Panc1 (cell line): ENCODE results near the gene HTR3E. TPM values are rescaled to one million over a fixed set of nuclear protein-coding genes. Genes with fewer than 3 reads are reported as not detected.

Experiments used
- ATAC-seq: fragments of 200-7000 bp; cut with Tn5 transposase; 2 replicates; pipeline ENCODE4 v1.9.1; 2020; ENCODE audit warnings: mild to moderate bottlenecking, moderate library complexity
- BruUV-seq: library from RNA; stranded (reverse); fragments of 400-500 nt; replicated peaks from 2 replicates; lab custom pipeline; 2021; lab: Mats Ljungman, UMichigan
- CTCF ChIA-PET: fragments of 300-600 bp; sonication (Branson Sonifier 250); formaldehyde crosslinking; loops from one replicate; lab custom pipeline; 2022; ENCODE audit warnings: antibody characterized with exemption; lab: Charles Lee
- POLR2A ChIA-PET: fragments of 300-600 bp; sonication (Branson Sonifier 250); formaldehyde crosslinking; loops from one replicate; lab custom pipeline; 2022; ENCODE audit warnings: antibody characterized with exemption; lab: Charles Lee
- DNase-seq: peaks from one replicate; pipeline ENCODE4 v3.0.0-alpha.2; 2010; ENCODE audit warnings: low read depth, low spot score
- H3K27ac ChIP-seq: 2 replicates; pipeline ENCODE4 v1.5.1; 2011; ENCODE audit warnings: mild to moderate bottlenecking, low read length, inconsistent platforms
- H3K27me3 ChIP-seq: fragments of 200-500 bp; sonication (Bioruptor generic); 2 replicates; pipeline ENCODE4 v1.6.0; 2014; ENCODE audit warnings: low read length, inconsistent platforms; ENCODE audit not compliant: control insufficient read depth, insufficient read depth
- H3K36me3 ChIP-seq: fragments of 200-500 bp; sonication (Bioruptor generic); 2 replicates; pipeline ENCODE4 v1.5.1; 2014; ENCODE audit warnings: inconsistent platforms, mild to moderate bottlenecking, low read length, moderate library complexity; ENCODE audit not compliant: control insufficient read depth, insufficient read depth
- H3K4me1 ChIP-seq: 2 replicates; pipeline ENCODE4 v1.5.1; 2011; ENCODE audit warnings: inconsistent platforms, mild to moderate bottlenecking, low read length, moderate library complexity; ENCODE audit not compliant: control insufficient read depth, insufficient read depth
- H3K4me3 ChIP-seq, 2 experiments: 2 replicates each; pipeline ENCODE4 v1.5.1; 2011 to 2012; ENCODE audit warnings: low read depth in 2 of 2, low read length in 2 of 2, mild to moderate bottlenecking in 2 of 2, inconsistent platforms in 1 of 2, moderate library complexity in 1 of 2
- H3K9me3 ChIP-seq: fragments of 200-500 bp; sonication (Bioruptor generic); 2 replicates; pipeline ENCODE4 v1.5.1; 2014; ENCODE audit warnings: low read depth, mild to moderate bottlenecking, inconsistent platforms, low read length, moderate library complexity; ENCODE audit not compliant: control insufficient read depth, insufficient read depth
- POLR2AphosphoS5 ChIP-seq: IDR thresholded peaks from 2 replicates; pipeline ENCODE4 v1.6.1; 2012; ENCODE audit warnings: mild to moderate bottlenecking, low read depth, low read length, moderate library complexity
- SIN3A ChIP-seq: IDR thresholded peaks from 2 replicates; pipeline ENCODE4 v1.6.1; 2012; ENCODE audit warnings: low read depth, mild to moderate bottlenecking, low read length, moderate library complexity, borderline replicate concordance; ENCODE audit not compliant: insufficient read depth
- TCF7L2 ChIP-seq: IDR thresholded peaks from 2 replicates; pipeline ENCODE4 v1.6.1; 2011; ENCODE audit warnings: mild to moderate bottlenecking, low read depth, low read length, inconsistent platforms
- in situ Hi-C: cut with HindIII; loops from 2 replicates; pipeline ENCODE4 v1.10.0; 2016; ENCODE audit warnings: low sequenced_read_pairs, low pct_unique_long_range_greater_than_20kb
- intact Hi-C: fragments of 100-400 bp; cut with micrococcal nuclease; formaldehyde crosslinking; loops from one replicate; pipeline ENCODE4 v1.10.0; 2022; ENCODE audit not compliant: unreplicated experiment
- total RNA-seq: library from RNA; stranded (reverse); gene quantifications from one replicate; pipeline ENCODE4 v1.2.1, GENCODE V29; 2021; ENCODE audit not compliant: unreplicated experiment
- TF ChIP-seq, protein P1 (sequence below), 2 experiments: IDR thresholded peaks; 2 replicates each; pipeline ENCODE4 v1.6.1; 2011 to 2012; ENCODE audit warnings: low read depth in 2 of 2, control low read depth in 1 of 2, low read length in 1 of 2, mild to moderate bottlenecking in 1 of 2, moderate library complexity in 1 of 2; ENCODE audit not compliant: insufficient read depth in 1 of 2
- TF ChIP-seq, protein P2 (sequence below): fragments of 450-650 bp; IDR thresholded peaks from 2 replicates; pipeline ENCODE4 v1.5.1; 2017; ENCODE audit warnings: mild to moderate bottlenecking

The HTR3E gene
- total RNA-seq, 1 experiment from 2014 or later = not detected

GRCh38 chr3:184073621-184074020 is 23.2 kb upstream of the HTR3E start:
- TF ChIP-seq, protein P1, sequence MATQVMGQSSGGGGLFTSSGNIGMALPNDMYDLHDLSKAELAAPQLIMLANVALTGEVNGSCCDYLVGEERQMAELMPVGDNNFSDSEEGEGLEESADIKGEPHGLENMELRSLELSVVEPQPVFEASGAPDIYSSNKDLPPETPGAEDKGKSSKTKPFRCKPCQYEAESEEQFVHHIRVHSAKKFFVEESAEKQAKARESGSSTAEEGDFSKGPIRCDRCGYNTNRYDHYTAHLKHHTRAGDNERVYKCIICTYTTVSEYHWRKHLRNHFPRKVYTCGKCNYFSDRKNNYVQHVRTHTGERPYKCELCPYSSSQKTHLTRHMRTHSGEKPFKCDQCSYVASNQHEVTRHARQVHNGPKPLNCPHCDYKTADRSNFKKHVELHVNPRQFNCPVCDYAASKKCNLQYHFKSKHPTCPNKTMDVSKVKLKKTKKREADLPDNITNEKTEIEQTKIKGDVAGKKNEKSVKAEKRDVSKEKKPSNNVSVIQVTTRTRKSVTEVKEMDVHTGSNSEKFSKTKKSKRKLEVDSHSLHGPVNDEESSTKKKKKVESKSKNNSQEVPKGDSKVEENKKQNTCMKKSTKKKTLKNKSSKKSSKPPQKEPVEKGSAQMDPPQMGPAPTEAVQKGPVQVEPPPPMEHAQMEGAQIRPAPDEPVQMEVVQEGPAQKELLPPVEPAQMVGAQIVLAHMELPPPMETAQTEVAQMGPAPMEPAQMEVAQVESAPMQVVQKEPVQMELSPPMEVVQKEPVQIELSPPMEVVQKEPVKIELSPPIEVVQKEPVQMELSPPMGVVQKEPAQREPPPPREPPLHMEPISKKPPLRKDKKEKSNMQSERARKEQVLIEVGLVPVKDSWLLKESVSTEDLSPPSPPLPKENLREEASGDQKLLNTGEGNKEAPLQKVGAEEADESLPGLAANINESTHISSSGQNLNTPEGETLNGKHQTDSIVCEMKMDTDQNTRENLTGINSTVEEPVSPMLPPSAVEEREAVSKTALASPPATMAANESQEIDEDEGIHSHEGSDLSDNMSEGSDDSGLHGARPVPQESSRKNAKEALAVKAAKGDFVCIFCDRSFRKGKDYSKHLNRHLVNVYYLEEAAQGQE (IDR thresholded peaks at IDR 0.05; ENCODE audit: insufficient read depth in 1 of 2, low read depth in 2 of 2, low read length in 1 of 2) = no peak
- TF ChIP-seq POLR2AphosphoS5 (no peak), SIN3A (no peak), TCF7L2 (no peak)
- TF ChIP-seq, protein P2, sequence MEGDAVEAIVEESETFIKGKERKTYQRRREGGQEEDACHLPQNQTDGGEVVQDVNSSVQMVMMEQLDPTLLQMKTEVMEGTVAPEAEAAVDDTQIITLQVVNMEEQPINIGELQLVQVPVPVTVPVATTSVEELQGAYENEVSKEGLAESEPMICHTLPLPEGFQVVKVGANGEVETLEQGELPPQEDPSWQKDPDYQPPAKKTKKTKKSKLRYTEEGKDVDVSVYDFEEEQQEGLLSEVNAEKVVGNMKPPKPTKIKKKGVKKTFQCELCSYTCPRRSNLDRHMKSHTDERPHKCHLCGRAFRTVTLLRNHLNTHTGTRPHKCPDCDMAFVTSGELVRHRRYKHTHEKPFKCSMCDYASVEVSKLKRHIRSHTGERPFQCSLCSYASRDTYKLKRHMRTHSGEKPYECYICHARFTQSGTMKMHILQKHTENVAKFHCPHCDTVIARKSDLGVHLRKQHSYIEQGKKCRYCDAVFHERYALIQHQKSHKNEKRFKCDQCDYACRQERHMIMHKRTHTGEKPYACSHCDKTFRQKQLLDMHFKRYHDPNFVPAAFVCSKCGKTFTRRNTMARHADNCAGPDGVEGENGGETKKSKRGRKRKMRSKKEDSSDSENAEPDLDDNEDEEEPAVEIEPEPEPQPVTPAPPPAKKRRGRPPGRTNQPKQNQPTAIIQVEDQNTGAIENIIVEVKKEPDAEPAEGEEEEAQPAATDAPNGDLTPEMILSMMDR = no peak
- POLR2A ChIA-PET = no interaction called here
- Histone ChIP-seq H3K4me3 (no peak overlapping the region), H3K27ac (no peak overlapping the region), H3K4me1 (no peaks in the 10 kb centered on the region), H3K27me3 (no peaks in the 10 kb centered on the region; the same call in 1 of the 2 replicates), H3K9me3 (no peaks in the 10 kb centered on the region), H3K36me3 (no peaks in the 10 kb centered on the region)
- BruUV-seq = no TSS peak
- intact Hi-C loops = no loop called here
- in situ Hi-C loops = no loop called here
- DNase-seq = no peak
- CTCF ChIA-PET = no interaction called here
- no peak; the same call in 1 of the 2 replicates for ATAC-seq

DNA sequence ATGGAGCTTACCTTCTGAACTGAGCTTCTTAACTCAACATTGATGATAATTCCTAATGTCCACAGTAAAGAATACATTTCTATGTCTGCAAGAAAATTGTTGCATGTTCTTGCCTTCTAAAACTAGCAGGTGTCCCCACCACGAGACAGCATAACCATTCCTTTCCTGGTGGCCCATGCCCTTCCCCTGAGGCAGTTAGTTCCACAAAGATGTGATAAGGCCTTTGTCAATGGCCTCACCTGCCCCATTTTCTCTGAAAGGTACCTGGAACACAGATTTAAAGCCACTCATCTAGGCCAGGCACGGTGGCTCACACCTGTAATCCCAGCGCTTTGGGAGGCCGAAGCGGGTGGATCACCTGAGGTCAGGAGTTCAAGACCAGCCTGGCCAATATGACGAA is 21.0 kb upstream of the HTR3E start:
- BruUV-seq = no TSS peak
- intact Hi-C loops (no loop called here), in situ Hi-C loops (no loop called here)
- no peaks in the 10 kb centered on the region for H3K9me3 ChIP-seq
- no peaks in the 10 kb centered on the region for H3K4me1 ChIP-seq
- ATAC-seq (no peak), DNase-seq (no peak)
- CTCF ChIA-PET = interaction anchor here (0.9 kb wide), 1 partner anchor 370 kb away, joined by 3 read pairs; no protein-coding TSS in a partner anchor
- no peak overlapping the region for H3K4me3 ChIP-seq
- POLR2A ChIA-PET = interaction anchor here (0.6 kb wide), 1 partner anchor 121 kb away, joined by 6 read pairs; no protein-coding TSS in a partner anchor
- no peak for TF ChIP-seq TCF7L2
- TF ChIP-seq POLR2AphosphoS5 = no peak
- TF ChIP-seq SIN3A = no peak
- TF ChIP-seq, protein P1 (IDR thresholded peaks at IDR 0.05; ENCODE audit: insufficient read depth in 1 of 2, low read depth in 2 of 2, low read length in 1 of 2) = no peak
- TF ChIP-seq, protein P2 = no peak
- no peaks in the 10 kb centered on the region for H3K36me3 ChIP-seq
- no peak overlapping the region for H3K27ac ChIP-seq
- no peaks in the 10 kb centered on the region; the same call in 1 of the 2 replicates for H3K27me3 ChIP-seq
